Fibroblast of pulmonary artery (primary cell): ENCODE results near the gene TECTA.

ENCODE experiments used
- DNase-seq: peaks from one replicate; pipeline ENCODE4 v3.0.0-alpha.2; 2010; ENCODE audit warnings: low read depth
- H3K4me3 ChIP-seq: replicated peaks from 2 replicates; pipeline ENCODE4 v1.5.1; 2011; ENCODE audit warnings: low read depth, mild to moderate bottlenecking, control low read depth, low read length, moderate library complexity
- TF ChIP-seq, protein P1 (sequence below): IDR thresholded peaks from 2 replicates; pipeline ENCODE4 v1.5.1; 2011; ENCODE audit warnings: mild to moderate bottlenecking, control low read depth, low read length, inconsistent platforms; ENCODE audit errors: missing control alignments

The TECTA gene

GRCh38 chr11:121105481-121106195, 4.6 kb downstream of the TECTA start:
- H3K4me3 ChIP-seq, result no peak overlapping the region
- TF ChIP-seq, protein P1, sequence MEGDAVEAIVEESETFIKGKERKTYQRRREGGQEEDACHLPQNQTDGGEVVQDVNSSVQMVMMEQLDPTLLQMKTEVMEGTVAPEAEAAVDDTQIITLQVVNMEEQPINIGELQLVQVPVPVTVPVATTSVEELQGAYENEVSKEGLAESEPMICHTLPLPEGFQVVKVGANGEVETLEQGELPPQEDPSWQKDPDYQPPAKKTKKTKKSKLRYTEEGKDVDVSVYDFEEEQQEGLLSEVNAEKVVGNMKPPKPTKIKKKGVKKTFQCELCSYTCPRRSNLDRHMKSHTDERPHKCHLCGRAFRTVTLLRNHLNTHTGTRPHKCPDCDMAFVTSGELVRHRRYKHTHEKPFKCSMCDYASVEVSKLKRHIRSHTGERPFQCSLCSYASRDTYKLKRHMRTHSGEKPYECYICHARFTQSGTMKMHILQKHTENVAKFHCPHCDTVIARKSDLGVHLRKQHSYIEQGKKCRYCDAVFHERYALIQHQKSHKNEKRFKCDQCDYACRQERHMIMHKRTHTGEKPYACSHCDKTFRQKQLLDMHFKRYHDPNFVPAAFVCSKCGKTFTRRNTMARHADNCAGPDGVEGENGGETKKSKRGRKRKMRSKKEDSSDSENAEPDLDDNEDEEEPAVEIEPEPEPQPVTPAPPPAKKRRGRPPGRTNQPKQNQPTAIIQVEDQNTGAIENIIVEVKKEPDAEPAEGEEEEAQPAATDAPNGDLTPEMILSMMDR, result no peak
- DNase-seq, result no peak

- no peak for DNase-seq
- TF ChIP-seq, protein P1, result no peak
- no peak overlapping the region for H3K4me3 ChIP-seq
Observed at GRCh38 chr11:121106812-121107211, 5.8 kb downstream of the TECTA start.

- TF ChIP-seq, protein P1, result no peak
- no peak overlapping the region for H3K4me3 ChIP-seq
- no peak for DNase-seq
Observed at GRCh38 chr11:121108413-121108812, 7.4 kb downstream of the TECTA start.

DNA sequence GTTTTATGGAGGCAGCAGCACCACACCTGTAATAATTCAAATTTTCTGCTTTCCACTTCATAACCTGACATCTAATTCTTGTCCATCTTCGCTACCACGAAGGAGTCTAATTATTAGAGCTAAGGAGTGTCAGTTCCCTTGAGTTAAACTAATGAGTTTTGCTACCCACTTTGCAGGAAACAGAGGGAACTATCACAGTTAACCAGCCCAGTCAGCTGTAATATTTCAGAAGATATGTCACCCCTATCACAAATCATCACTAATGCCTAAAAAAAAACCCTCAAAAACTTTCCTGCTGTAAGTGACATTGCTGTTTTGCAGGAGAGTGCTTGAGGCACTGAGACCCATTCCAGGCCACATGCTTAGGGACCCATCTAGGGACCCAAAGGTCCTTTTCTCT, 8.4 kb downstream of the TECTA start:
- no peak overlapping the region for H3K4me3 ChIP-seq
- no peak for DNase-seq

DNA sequence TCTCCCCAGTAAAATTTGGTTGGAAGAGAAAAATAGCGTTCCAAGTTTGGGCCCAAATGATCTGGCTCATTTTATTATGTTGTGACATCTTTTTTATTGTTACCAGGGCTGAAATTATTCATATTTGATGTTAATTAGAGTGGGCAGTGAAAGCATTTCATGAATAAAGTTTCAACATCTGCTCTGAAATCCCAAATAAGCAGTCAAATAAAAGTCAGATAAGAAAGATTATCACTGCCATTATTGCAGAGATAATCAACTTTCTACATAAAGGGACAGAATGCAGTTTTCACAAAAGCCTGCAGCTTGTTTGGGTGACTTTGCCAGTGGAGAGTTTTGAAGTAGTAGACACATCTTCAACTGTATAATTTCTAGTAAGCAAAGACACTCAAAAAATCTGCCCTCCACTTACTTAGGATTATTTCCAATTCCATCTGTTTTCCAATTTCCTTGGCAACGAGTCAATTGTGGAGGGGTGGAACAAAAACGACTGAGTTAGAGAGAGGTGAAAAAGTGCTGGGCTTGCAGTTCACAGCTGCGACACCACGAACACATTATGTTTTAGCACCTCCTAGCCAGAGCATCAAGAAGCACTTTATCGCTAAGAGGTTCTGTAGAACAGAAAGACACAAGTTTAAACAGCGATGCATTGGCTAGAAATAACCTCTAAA, 9.0 kb downstream of the TECTA start:
- DNase-seq, result no peak
- TF ChIP-seq, protein P1, result no peak
- no peak overlapping the region for H3K4me3 ChIP-seq

More for the DNA sequence above, 8.4 kb downstream of the TECTA start:
- TF ChIP-seq, protein P1, result no peak

- TF ChIP-seq, protein P1, result no peak
- DNase-seq, result no peak
- no peak overlapping the region for H3K4me3 ChIP-seq
Observed at GRCh38 chr11:121110871-121111724, 10.1 kb downstream of the TECTA start.
